Measurements from ENCODE around the gene CALHM1. TPM values are rescaled to one million over a fixed set of nuclear protein-coding genes. Genes with fewer than 3 reads are reported as not detected.

The CALHM1 gene
- total and polyA plus RNA-seq, 2 of the 13 experiments (the other 11 are each of a cell fraction or from before 2014, with no cell fraction given), result 0.04 TPM; not detected in 1

GRCh38 chr10:103443475-103444185 is 15.1 kb downstream of the CALHM1 start:
- FAIRE-seq (no peak), ATAC-seq (no peak), DNase-seq (ENCODE audit: low spot score) (no peak)
- ChIA-PET CTCF (ENCODE audit: low intra/inter-chr PET ratio, low total read pairs) (no interaction called here), POLR2A (no interaction called here)
- H3K27ac ChIP-seq (ENCODE audit: extremely low read length, insufficient read depth, low read length), result no peak overlapping the region
- no peak overlapping the region for H3K4me3 ChIP-seq (replicated peaks in 1 of 3; ENCODE audit: insufficient read depth in 1 of 3, low read depth in 2 of 3, low read length in 3 of 3)
- 98% methylated on average over 22 of the region's 23 CpGs for WGBS (ENCODE audit: low lambda C conversion rate)
- intact Hi-C loops (cut with micrococcal nuclease; ENCODE audit: unreplicated experiment) (no loop called here), in situ Hi-C loops (cut with HindIII; ENCODE audit: extremely low pct_ligation_motif_present, low pct_unique_long_range_greater_than_20kb) (no loop called here)
- no peaks in the 10 kb centered on the region for H3K27me3 ChIP-seq (ENCODE audit: control insufficient read depth in 1 of 2, insufficient read depth in 2 of 2, low read length in 2 of 2)
- no peak overlapping the region for H3K9ac ChIP-seq (ENCODE audit: insufficient read depth, low read depth, low read length)
- no peaks in the 10 kb centered on the region for H4K20me1 ChIP-seq (ENCODE audit: insufficient read depth, low read length)
- TF ChIP-seq MNT (IDR thresholded peaks at IDR 0.05) (no peak), JARID2 (CRISPR knock-in tag; IDR thresholded peaks at IDR 0.05; ENCODE audit: insufficient replicate concordance) (no peak)
- H3K79me2 ChIP-seq (ENCODE audit: insufficient read depth, low read length), result no peaks in the 10 kb centered on the region
- H3K9me3 ChIP-seq (ENCODE audit: low read length), result no peaks in the 10 kb centered on the region
- no peak overlapping the region for H3K4me2 ChIP-seq (ENCODE audit: low read depth, low read length)
- H3K36me3 ChIP-seq (replicated peaks in 1 of 2; ENCODE audit: control insufficient read depth in 1 of 2, insufficient read depth in 2 of 2, low read length in 2 of 2), result peaks cover 34 to 70% of the 10 kb centered on the region in 2 experiments
- no peak overlapping the region for H2AFZ ChIP-seq (ENCODE audit: low read length)
- peaks cover 17% of the 10 kb centered on the region for H3K4me1 ChIP-seq (ENCODE audit: insufficient read depth, low read length)
- BruUV-seq (replicated peaks), result no TSS peak

GRCh38 chr10:103442031-103442461 is 16.7 kb downstream of the CALHM1 start:
- DNase-seq (ENCODE audit: low spot score) (no peak), ATAC-seq (no peak), FAIRE-seq (no peak)
- Histone ChIP-seq H4K20me1 (ENCODE audit: insufficient read depth, low read length) (no peaks in the 10 kb centered on the region), H3K4me2 (ENCODE audit: low read depth, low read length) (no peak overlapping the region), H3K4me1 (ENCODE audit: insufficient read depth, low read length) (peaks cover 21% of the 10 kb centered on the region), H3K27me3 (ENCODE audit: control insufficient read depth in 1 of 2, insufficient read depth in 2 of 2, low read length in 2 of 2) (no peaks in the 10 kb centered on the region), H2AFZ (ENCODE audit: low read length) (no peak overlapping the region), H3K27ac (ENCODE audit: extremely low read length, insufficient read depth, low read length) (no peak overlapping the region), H3K9ac (ENCODE audit: insufficient read depth, low read depth, low read length) (no peak overlapping the region), H3K36me3 (replicated peaks in 1 of 2; ENCODE audit: control insufficient read depth in 1 of 2, insufficient read depth in 2 of 2, low read length in 2 of 2) (peaks cover 43 to 81% of the 10 kb centered on the region in 2 experiments), H3K9me3 (ENCODE audit: low read length) (no peaks in the 10 kb centered on the region), H3K79me2 (ENCODE audit: insufficient read depth, low read length) (no peaks in the 10 kb centered on the region), H3K4me3 (replicated peaks in 1 of 3; ENCODE audit: insufficient read depth in 1 of 3, low read depth in 2 of 3, low read length in 3 of 3) (no peak overlapping the region)
- POLR2A ChIA-PET, result interaction anchor here (0.8 kb wide), 1 partner anchor 11 kb away, joined by 3 read pairs; no protein-coding TSS in a partner anchor
- no TSS peak for BruUV-seq (replicated peaks)
- 98% methylated on average over 10 of the region's 13 CpGs for WGBS (ENCODE audit: low lambda C conversion rate)
- in situ Hi-C loops (cut with HindIII; ENCODE audit: extremely low pct_ligation_motif_present, low pct_unique_long_range_greater_than_20kb) (no loop called here), intact Hi-C loops (cut with micrococcal nuclease; ENCODE audit: unreplicated experiment) (no loop called here)
- TF ChIP-seq, protein P1, sequence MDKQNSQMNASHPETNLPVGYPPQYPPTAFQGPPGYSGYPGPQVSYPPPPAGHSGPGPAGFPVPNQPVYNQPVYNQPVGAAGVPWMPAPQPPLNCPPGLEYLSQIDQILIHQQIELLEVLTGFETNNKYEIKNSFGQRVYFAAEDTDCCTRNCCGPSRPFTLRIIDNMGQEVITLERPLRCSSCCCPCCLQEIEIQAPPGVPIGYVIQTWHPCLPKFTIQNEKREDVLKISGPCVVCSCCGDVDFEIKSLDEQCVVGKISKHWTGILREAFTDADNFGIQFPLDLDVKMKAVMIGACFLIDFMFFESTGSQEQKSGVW (CRISPR knock-in tag; IDR thresholded peaks at IDR 0.05; ENCODE audit: borderline replicate concordance), result no peak
- TF ChIP-seq ISX (CRISPR knock-in tag; conservative IDR thresholded peaks at IDR 0.05) (no peak), KAT8 (CRISPR knock-in tag; IDR thresholded peaks at IDR 0.05) (no peak), THYN1 (CRISPR knock-in tag; IDR thresholded peaks at IDR 0.05; ENCODE audit: borderline replicate concordance, low read depth) (no peak), DNMT1 (CRISPR knock-in tag; IDR thresholded peaks at IDR 0.05) (no peak), ZNF552 (CRISPR knock-in tag; IDR thresholded peaks at IDR 0.05; ENCODE audit: borderline replicate concordance) (no peak), PAX8 (CRISPR knock-in tag; IDR thresholded peaks at IDR 0.05; ENCODE audit: borderline replicate concordance) (no peak), CSRNP2 (CRISPR knock-in tag; conservative IDR thresholded peaks at IDR 0.05; ENCODE audit: low read depth) (no peak), ZNF180 (CRISPR knock-in tag; IDR thresholded peaks at IDR 0.05; ENCODE audit: borderline replicate concordance, low read depth) (no peak), JUND (CRISPR knock-in tag; IDR thresholded peaks at IDR 0.05) (no peak), RAD21 (CRISPR knock-in tag; IDR thresholded peaks at IDR 0.05) (no peak)
- CTCF ChIA-PET (ENCODE audit: low intra/inter-chr PET ratio, low total read pairs), result no interaction called here

Data from HepG2 (cell line).